Kidney epithelial cell (primary cell): ENCODE measurements around the gene MYZAP. TPM values are rescaled to one million over a fixed set of nuclear protein-coding genes. Genes with fewer than 3 reads are reported as not detected.

Experiments used
- DNase-seq: peaks from one replicate; pipeline ENCODE4 v3.0.0-alpha.2; 2010; ENCODE audit warnings: low read depth
- H3K27me3 ChIP-seq: 2 replicates; pipeline ENCODE4 v1.6.0; 2011; ENCODE audit warnings: low read length; ENCODE audit not compliant: control insufficient read depth, insufficient read depth
- H3K36me3 ChIP-seq: 2 replicates; pipeline ENCODE4 v1.5.1; 2011; ENCODE audit warnings: low read length; ENCODE audit not compliant: control insufficient read depth, insufficient read depth
- H3K4me3 ChIP-seq: 2 replicates; pipeline ENCODE4 v1.5.1; 2011; ENCODE audit warnings: low read depth, mild to moderate bottlenecking, control low read depth, low read length
- CTCF ChIP-seq: IDR thresholded peaks from 2 replicates; pipeline ENCODE4 v1.5.1; 2011; ENCODE audit warnings: mild to moderate bottlenecking, moderate library complexity, low read length, control low read depth, inconsistent platforms; ENCODE audit not compliant: insufficient read depth, poor library complexity, severe bottlenecking
- total RNA-seq: library from RNA; depleted of rRNA; stranded (reverse); fragments of >200 nt; gene quantifications from 2 replicates; pipeline ENCODE4 v1.2.3, GENCODE V29; 2015

The MYZAP gene
- total RNA-seq, 1 donor from 2014 or later: 0.21 TPM

- peak; percentile 50 for TF ChIP-seq CTCF
- no peak overlapping the region for H3K4me3 ChIP-seq
- no peaks in the 10 kb centered on the region for H3K36me3 ChIP-seq
- peak; percentile 55 for DNase-seq
- H3K27me3 ChIP-seq: no peaks in the 10 kb centered on the region
These were observed 75.6 kb downstream of the MYZAP start for GRCh38 chr15:57667171-57667849.

- H3K27me3 ChIP-seq: no peaks in the 10 kb centered on the region
- TF ChIP-seq CTCF: no peak
- H3K4me3 ChIP-seq: no peak overlapping the region
- H3K36me3 ChIP-seq: no peaks in the 10 kb centered on the region
- DNase-seq: no peak
These were observed 76.3 kb downstream of the MYZAP start for GRCh38 chr15:57668016-57668415.

GRCh38 chr15:57671636-57672035 is 79.9 kb downstream of the MYZAP start:
- TF ChIP-seq CTCF: no peak
- DNase-seq: no peak
- Histone ChIP-seq H3K4me3 (no peak overlapping the region), H3K27me3 (no peaks in the 10 kb centered on the region), H3K36me3 (no peaks in the 10 kb centered on the region)

- Histone ChIP-seq H3K36me3 (no peaks in the 10 kb centered on the region), H3K27me3 (no peaks in the 10 kb centered on the region), H3K4me3 (no peak overlapping the region)
- peak; percentile 45 for DNase-seq
- no peak for TF ChIP-seq CTCF
These were observed 83.9 kb downstream of the MYZAP start for GRCh38 chr15:57675481-57676181.

GRCh38 chr15:57676585-57676984 is 84.9 kb downstream of the MYZAP start:
- no peak for TF ChIP-seq CTCF
- no peak for DNase-seq
- Histone ChIP-seq H3K36me3 (no peaks in the 10 kb centered on the region), H3K27me3 (no peaks in the 10 kb centered on the region), H3K4me3 (no peak overlapping the region)
